Effector CD8-positive, alpha-beta T cell (primary cell): ENCODE data around the gene NPHP1.
"Not testable (repeated sequence)": the region's sequence is repeated elsewhere in the genome, so short reads cannot be mapped to it uniquely, and the experiment has no call there.

Experiments
- DNase-seq: peaks from one replicate; lab custom pipeline; 2025; lab: John Stamatoyannopoulos, UW

NPHP1 gene

GRCh38 chr2:110130757-110131156 lies 74.1 kb downstream of the NPHP1 start:
- DNase-seq, result no peak

- DNase-seq, result no peak
Measured at GRCh38 chr2:110126906-110127305, 77.9 kb downstream of the NPHP1 start.

GRCh38 chr2:110126086-110126773 lies 78.6 kb downstream of the NPHP1 start:
- DNase-seq, result no peak

- no peak for DNase-seq
Measured at GRCh38 chr2:110124939-110125691, 79.7 kb downstream of the NPHP1 start.

GRCh38 chr2:110124038-110124825 lies 80.6 kb downstream of the NPHP1 start:
- no peak for DNase-seq

- no peak for DNase-seq
Measured at GRCh38 chr2:110121592-110121991, 83.2 kb downstream of the NPHP1 start.

- no peak for DNase-seq
Measured at GRCh38 chr2:110121052-110121334, 83.8 kb downstream of the NPHP1 start.

GRCh38 chr2:110120171-110121051 lies 84.4 kb downstream of the NPHP1 start:
- no peak for DNase-seq

GRCh38 chr2:110116033-110116710 lies 88.6 kb downstream of the NPHP1 start:
- DNase-seq, result no peak

GRCh38 chr2:110115291-110116032 lies 89.4 kb downstream of the NPHP1 start, which contains the start of gene MALL:
TSS of gene MALL (minus strand) at chr2:110115822. CDS start at chr2:110115792, 30 bp downstream.
- DNase-seq, result no peak

GRCh38 chr2:110114831-110115255 lies 90.0 kb downstream of the NPHP1 start:
- no peak for DNase-seq

- no peak for DNase-seq
Measured at GRCh38 chr2:110113961-110114591, 90.7 kb downstream of the NPHP1 start.

GRCh38 chr2:110108291-110108690 lies 96.5 kb downstream of the NPHP1 start:
- not testable (repeated sequence) for DNase-seq

GRCh38 chr2:110107092-110108079 lies 97.4 kb downstream of the NPHP1 start:
- no peak for DNase-seq

GRCh38 chr2:110106642-110107041 lies 98.2 kb downstream of the NPHP1 start:
- DNase-seq, result no peak

- no peak for DNase-seq
Measured at GRCh38 chr2:110105608-110106467, 99.0 kb downstream of the NPHP1 start.

- no peak for DNase-seq
Measured at GRCh38 chr2:110105183-110105582, 99.6 kb downstream of the NPHP1 start.
